Neuronal stem cell (in vitro differentiated cells): ENCODE results near the gene CACNA2D2.

Experiments used
- DNase-seq: peaks from one replicate; pipeline ENCODE4 v3.0.0-alpha.2; 2013; ENCODE audit warnings: low spot score
- H2AFZ ChIP-seq: one replicate; pipeline ENCODE4 v1.6.1; 2013; ENCODE audit warnings: mild to moderate bottlenecking, low read length, inconsistent platforms
- H2AK5ac ChIP-seq: 2 replicates; pipeline ENCODE4 v1.6.1; 2013; ENCODE audit warnings: low read depth, mild to moderate bottlenecking, inconsistent platforms, low read length, moderate library complexity, mixed read lengths
- H2BK120ac ChIP-seq: 2 replicates; pipeline ENCODE4 v1.6.1; 2013; ENCODE audit warnings: low read depth, mild to moderate bottlenecking, inconsistent platforms, low read length, moderate library complexity, mixed read lengths
- H2BK12ac ChIP-seq: one replicate; pipeline ENCODE4 v1.6.1; 2013; ENCODE audit warnings: low read length, inconsistent platforms
- H2BK15ac ChIP-seq: 2 replicates; pipeline ENCODE4 v1.6.1; 2013; ENCODE audit warnings: mild to moderate bottlenecking, low read length, inconsistent platforms, mixed read lengths
- H2BK5ac ChIP-seq: one replicate; pipeline ENCODE4 v1.6.1; 2013; ENCODE audit warnings: inconsistent platforms, mild to moderate bottlenecking, low read length, moderate library complexity
- H3K14ac ChIP-seq: one replicate; pipeline ENCODE4 v1.6.1; 2013; ENCODE audit warnings: low read length, inconsistent platforms
- H3K18ac ChIP-seq: 2 replicates; pipeline ENCODE4 v1.6.1; 2013; ENCODE audit warnings: low read length, inconsistent platforms
- H3K23ac ChIP-seq: 2 replicates; pipeline ENCODE4 v1.6.1; 2013; ENCODE audit warnings: low read depth, mild to moderate bottlenecking, mixed read lengths, low read length, inconsistent platforms; ENCODE audit not compliant: poor library complexity
- H3K27ac ChIP-seq: replicated peaks from 3 replicates; pipeline ENCODE4 v1.5.1; 2013; ENCODE audit warnings: low read length, inconsistent platforms
- H3K27me3 ChIP-seq, 3 experiments: 2 replicates each; pipeline ENCODE4 v1.6.1; 2013; ENCODE audit warnings: low read length in 3 of 3, mild to moderate bottlenecking in 2 of 3, inconsistent platforms in 1 of 3, low read depth in 1 of 3, mixed read lengths in 1 of 3, moderate library complexity in 1 of 3; ENCODE audit not compliant: control insufficient read depth in 3 of 3, insufficient read depth in 3 of 3
- H3K36me3 ChIP-seq, 2 donors: replicated peaks in 1 of 2; 2 replicates each; pipeline ENCODE4 v1.6.1; 2013; ENCODE audit warnings: low read length in 2 of 2; ENCODE audit not compliant: control insufficient read depth in 2 of 2, insufficient read depth in 2 of 2
- H3K4ac ChIP-seq: 2 replicates; pipeline ENCODE4 v1.6.1; 2013; ENCODE audit warnings: inconsistent platforms, mild to moderate bottlenecking, low read length, moderate library complexity
- H3K4me1 ChIP-seq, 2 donors: 1 replicate in 1 of 2; 2 replicates in 1 of 2; pipeline ENCODE4 v1.6.1; 2013; ENCODE audit warnings: low read length in 2 of 2, low read depth in 1 of 2; ENCODE audit not compliant: control insufficient read depth in 2 of 2, insufficient read depth in 1 of 2
- H3K4me2 ChIP-seq: one replicate; pipeline ENCODE4 v1.6.1; 2013; ENCODE audit warnings: mild to moderate bottlenecking, low read length, inconsistent platforms; ENCODE audit not compliant: insufficient read depth, poor library complexity, severe bottlenecking
- H3K4me3 ChIP-seq, 2 donors: 2 replicates each; pipeline ENCODE4 v1.5.1; 2013; ENCODE audit warnings: low read length in 2 of 2, mild to moderate bottlenecking in 2 of 2, inconsistent platforms in 1 of 2, moderate library complexity in 1 of 2
- H3K79me1 ChIP-seq: one replicate; pipeline ENCODE4 v1.6.1; 2013; ENCODE audit warnings: low read depth, mild to moderate bottlenecking, inconsistent platforms, low read length, moderate library complexity
- H3K9ac ChIP-seq: one replicate; pipeline ENCODE4 v1.6.1; 2013; ENCODE audit warnings: mild to moderate bottlenecking, low read depth, low read length, inconsistent platforms; ENCODE audit not compliant: poor library complexity
- H3K9me3 ChIP-seq, 2 donors: replicated peaks in 1 of 2; 2 replicates each; pipeline versions ENCODE3 to v1.6.1; 2013; ENCODE audit warnings: low read length in 2 of 2, mild to moderate bottlenecking in 2 of 2, inconsistent platforms in 1 of 2, low read depth in 1 of 2, mixed read lengths in 1 of 2, moderate library complexity in 1 of 2; ENCODE audit not compliant: control insufficient read depth in 2 of 2, insufficient read depth in 1 of 2
- H4K8ac ChIP-seq: one replicate; pipeline ENCODE4 v1.6.1; 2013; ENCODE audit warnings: low read depth, mild to moderate bottlenecking, inconsistent platforms, low read length, moderate library complexity
- H4K91ac ChIP-seq: one replicate; pipeline ENCODE4 v1.6.1; 2013; ENCODE audit warnings: low read length, low read depth, mild to moderate bottlenecking, inconsistent platforms; ENCODE audit not compliant: poor library complexity
- WGBS, 2 donors: extraction: QIAGEN DNeasy Blood & Tissue Kit; methylation state at CpG; one replicate each; pipeline ENCODE4 v1.1.7; 2013; ENCODE audit warnings: missing lambda C conversion rate in 2 of 2, mixed read lengths in 1 of 2; ENCODE audit not compliant: insufficient read length in 2 of 2, insufficient replicate concordance in 1 of 2; ENCODE audit errors: extremely low coverage in 2 of 2; 5-methylcytosine and 5-hydroxymethylcytosine counted together

CACNA2D2 gene

DNA sequence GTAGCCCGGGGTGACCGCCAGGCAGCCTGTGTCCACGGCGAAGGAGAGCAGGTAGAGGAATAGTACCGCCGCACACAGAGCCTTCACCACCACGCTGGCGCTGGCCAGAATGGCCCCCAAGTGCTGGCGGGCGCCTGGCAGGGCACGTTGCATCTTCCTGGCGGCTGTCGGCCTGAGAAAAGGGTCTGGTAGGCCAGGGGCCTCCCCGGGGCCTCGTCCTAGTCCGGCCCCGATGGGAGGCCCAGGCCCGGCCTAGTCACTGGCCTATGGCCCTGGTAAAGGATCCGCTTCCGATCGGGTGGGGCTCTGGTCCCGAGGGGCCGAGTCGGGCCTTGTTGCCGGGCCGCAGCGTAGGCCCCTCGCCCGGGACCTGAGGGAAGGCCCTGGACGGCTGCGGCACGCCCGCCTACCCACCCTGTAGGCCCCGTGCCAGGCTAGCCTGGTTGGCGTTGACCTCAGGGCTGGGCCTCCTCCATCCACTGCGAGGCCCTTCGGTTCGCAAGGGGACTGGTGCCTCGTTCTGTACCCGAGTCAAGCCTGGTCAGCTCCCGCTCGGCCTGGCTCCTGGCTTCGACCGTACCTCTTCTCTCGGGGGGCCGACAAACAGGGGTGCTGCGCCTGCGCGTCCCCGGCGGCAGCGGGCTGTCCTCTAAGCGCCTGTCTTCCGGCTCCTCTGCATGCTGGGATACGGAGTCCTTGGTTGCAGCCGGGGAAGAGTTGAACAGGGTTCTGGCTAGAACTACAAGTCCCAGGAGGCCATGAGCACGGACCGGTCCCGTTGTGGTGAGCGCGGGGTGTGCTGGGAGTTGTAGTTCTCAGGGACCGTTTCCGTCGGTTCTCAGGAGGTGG is 144.3 kb downstream of the CACNA2D2 start, which contains the start of gene TMEM115:
TSS of gene TMEM115 (minus strand) at position 611 of the 849 bp plus-strand sequence. CDS start at position 153, 458 bp downstream.
- Histone ChIP-seq H3K9me3 (no peaks in the 10 kb centered on the region), H3K27ac (no peak within 1 kb of the TSS), H3K4ac (peak within 1 kb of the TSS; percentile 12), H2BK5ac (peak within 1 kb of the TSS; percentile 40), H3K27me3 (peaks cover 0 to 19% (median 2%) of the 10 kb centered on the region in 3 experiments), H2BK120ac (no peak within 1 kb of the TSS), H4K91ac (no peak within 1 kb of the TSS), H3K36me3 (peaks cover 27 to 41% of the 10 kb centered on the region in 2 donors), H3K23ac (peak within 1 kb of the TSS; percentile 95), H2AFZ (peak within 1 kb of the TSS; percentile 92), H2BK12ac (no peak within 1 kb of the TSS), H2AK5ac (peak within 1 kb of the TSS; percentile 79), H3K4me3 (peak within 1 kb of the TSS; percentile 96), H3K4me2 (peak within 1 kb of the TSS; percentile 94), H3K79me1 (peaks cover 15% of the 10 kb centered on the region), H2BK15ac (no peak within 1 kb of the TSS), H4K8ac (no peak within 1 kb of the TSS), H3K18ac (peak within 1 kb of the TSS; percentile 98), H3K14ac (peak within 1 kb of the TSS; percentile 87), H3K9ac (peak within 1 kb of the TSS; percentile 100), H3K4me1 (peaks cover 27 to 29% of the 10 kb centered on the region in 2 donors)
- WGBS, 2 donors = no CpG with 5 or more reads among the region's 64 CpGs
- DNase-seq = peak; percentile 96

DNA sequence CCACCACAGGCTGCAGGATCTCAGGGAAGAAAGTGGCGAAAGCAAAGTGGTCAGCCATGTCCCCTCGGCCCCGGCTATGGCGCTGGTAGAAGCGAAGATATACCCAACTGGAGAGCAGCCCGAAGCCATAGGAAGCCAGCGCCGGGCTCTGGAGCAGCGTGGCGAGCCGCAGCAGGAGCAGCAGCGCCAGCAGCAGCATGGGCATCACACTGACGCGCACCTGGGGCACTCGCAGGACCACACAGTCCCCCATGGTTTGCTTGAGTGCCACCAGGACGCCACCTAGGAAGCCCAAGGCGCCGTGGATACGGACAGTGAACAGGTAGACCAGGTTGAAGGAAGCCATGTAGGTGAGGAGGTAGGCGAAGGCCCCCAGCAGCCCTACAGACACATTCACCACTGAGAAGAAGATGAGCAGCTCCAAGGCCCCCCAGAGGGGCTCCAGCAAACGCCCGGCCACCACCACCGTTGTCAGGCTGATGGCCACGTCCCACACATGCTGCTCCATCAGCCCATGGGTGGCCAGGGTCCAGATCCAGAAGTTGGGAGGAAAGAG is 145.0 kb downstream of the CACNA2D2 start:
- Histone ChIP-seq H3K4me1 (peaks cover 27 to 28% of the 10 kb centered on the region in 2 donors), H3K9ac (peak overlapping the region; percentile 100), H2BK12ac (no peak overlapping the region), H3K9me3 (no peaks in the 10 kb centered on the region), H4K8ac (no peak overlapping the region), H2AFZ (no peak overlapping the region), H3K36me3 (peaks cover 33 to 48% of the 10 kb centered on the region in 2 donors), H3K23ac (peak overlapping the region; percentile 95), H3K4ac (no peak overlapping the region), H3K27me3 (peaks cover 0 to 12% (median 0%) of the 10 kb centered on the region in 3 experiments), H4K91ac (no peak overlapping the region), H3K18ac (no peak overlapping the region), H2BK15ac (no peak overlapping the region), H3K4me3 (peak overlapping the region; percentile 96), H3K14ac (peak overlapping the region; percentile 58), H2BK120ac (no peak overlapping the region), H3K27ac (no peak overlapping the region), H3K4me2 (peak overlapping the region; percentile 94), H2BK5ac (peak overlapping the region; percentile 40), H2AK5ac (peak overlapping the region; percentile 79), H3K79me1 (peaks cover 15% of the 10 kb centered on the region)
- DNase-seq = no peak
- WGBS, 2 donors = no CpG with 5 or more reads among the region's 24 CpGs

DNA sequence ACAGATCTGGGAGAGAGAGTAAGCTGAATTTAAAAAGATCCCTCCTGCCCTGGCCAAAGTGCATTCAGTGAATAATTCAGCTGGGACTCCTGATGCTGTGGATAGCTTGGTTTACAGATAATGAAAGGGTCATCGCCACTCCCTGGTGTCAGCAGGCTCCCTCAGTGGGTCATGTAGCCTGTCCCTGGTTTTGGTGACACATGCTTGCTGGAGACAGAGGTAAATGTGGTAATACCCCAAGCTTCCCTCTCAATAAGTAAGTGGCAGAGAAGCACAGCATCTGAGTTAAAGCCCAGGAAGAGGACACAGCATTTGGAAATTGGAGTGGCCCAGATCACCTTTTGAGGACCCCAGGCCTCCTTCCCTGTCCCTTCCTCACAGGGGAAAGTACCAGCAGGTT is 146.0 kb downstream of the CACNA2D2 start:
- Histone ChIP-seq H3K27ac (no peak overlapping the region), H3K27me3 (peaks cover 0 to 6% (median 0%) of the 10 kb centered on the region in 3 experiments), H3K14ac (no peak overlapping the region), H3K4me2 (peak overlapping the region; percentile 36), H4K91ac (no peak overlapping the region), H2BK5ac (no peak overlapping the region), H3K23ac (no peak overlapping the region), H3K79me1 (peaks cover 15% of the 10 kb centered on the region), H3K9ac (peak overlapping the region; percentile 34), H3K4ac (no peak overlapping the region), H3K9me3 (no peaks in the 10 kb centered on the region), H4K8ac (peak overlapping the region; percentile 73), H3K36me3 (peaks cover 40 to 57% of the 10 kb centered on the region in 2 donors), H3K18ac (no peak overlapping the region), H3K4me3 (peak overlapping the region; percentile 20 to 96), H2BK120ac (no peak overlapping the region), H2AK5ac (no peak overlapping the region), H2BK12ac (no peak overlapping the region), H2BK15ac (no peak overlapping the region), H2AFZ (no peak overlapping the region), H3K4me1 (peaks cover 27 to 28% of the 10 kb centered on the region in 2 donors)
- no peak for DNase-seq
- no CpG with 5 or more reads among the region's 1 CpG for WGBS, 2 donors

DNA sequence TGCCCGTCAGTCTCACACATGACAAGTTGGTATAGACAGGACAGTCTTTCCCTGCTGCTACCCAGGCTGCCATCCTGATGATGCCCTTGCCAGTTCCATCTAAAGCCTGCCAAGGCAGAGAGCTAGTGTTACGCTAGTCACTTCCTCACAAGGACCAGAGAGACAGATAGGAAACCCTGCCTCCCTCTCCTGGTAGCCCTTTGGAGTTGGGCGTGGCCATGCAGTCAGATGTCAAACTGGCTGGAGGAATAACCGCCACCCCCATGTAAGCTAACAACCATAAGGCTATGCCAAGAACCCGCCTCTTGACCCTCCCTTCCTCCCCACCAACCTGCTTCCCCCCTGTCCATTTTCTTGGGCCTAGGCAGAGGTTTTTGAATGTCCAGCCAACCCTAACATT is 146.9 kb downstream of the CACNA2D2 start:
- H3K18ac ChIP-seq = no peak overlapping the region
- H2BK12ac ChIP-seq = no peak overlapping the region
- no peak overlapping the region for H2AK5ac ChIP-seq
- H3K14ac ChIP-seq = no peak overlapping the region
- DNase-seq = no peak
- peaks cover 0 to under 1% (median 0%) of the 10 kb centered on the region in 3 experiments for H3K27me3 ChIP-seq
- peak overlapping the region in 1 of 2 donors; percentile 96 for H3K4me3 ChIP-seq
- H2BK15ac ChIP-seq = no peak overlapping the region
- no peak overlapping the region for H4K8ac ChIP-seq
- H2AFZ ChIP-seq = no peak overlapping the region
- H2BK5ac ChIP-seq = no peak overlapping the region
- peaks cover 40 to 57% of the 10 kb centered on the region in 2 donors for H3K36me3 ChIP-seq
- no peak overlapping the region for H2BK120ac ChIP-seq
- H3K4me1 ChIP-seq = peaks cover 27 to 28% of the 10 kb centered on the region in 2 donors
- no peak overlapping the region for H3K4ac ChIP-seq
- H3K9me3 ChIP-seq = no peaks in the 10 kb centered on the region
- H3K27ac ChIP-seq = no peak overlapping the region
- H3K9ac ChIP-seq = peak overlapping the region; percentile 17
- WGBS, 2 donors = no CpG with 5 or more reads among the region's 5 CpGs
- peaks cover 15% of the 10 kb centered on the region for H3K79me1 ChIP-seq
- no peak overlapping the region for H4K91ac ChIP-seq
- H3K23ac ChIP-seq = no peak overlapping the region
- H3K4me2 ChIP-seq = no peak overlapping the region
